ENCODE data around the gene HEPH.
"Not testable (repeated sequence)": the region's sequence is repeated elsewhere in the genome, so short reads cannot be mapped to it uniquely, and the experiment has no call there.

Gene HEPH

DNA sequence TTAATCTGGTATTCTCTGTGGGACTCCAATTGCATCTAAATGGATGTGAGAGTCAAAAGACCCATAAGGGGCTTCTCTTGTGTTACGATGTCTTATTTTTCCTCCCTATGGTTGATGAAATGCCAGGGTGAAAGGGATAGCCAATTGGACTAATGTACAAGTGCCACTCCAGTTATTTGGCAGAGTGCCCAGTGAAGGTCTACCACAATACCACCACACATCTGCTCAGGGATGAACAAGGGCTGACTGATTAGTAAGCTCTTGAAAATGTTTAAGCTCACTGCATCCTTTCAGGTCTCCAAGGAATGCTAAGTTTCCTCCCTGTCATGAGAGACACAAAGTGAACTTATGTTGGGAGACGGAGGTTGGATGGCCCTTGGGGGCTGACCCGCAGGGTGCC, 57.8 kb downstream of the HEPH start:
- in situ Hi-C loops (cut with HindIII; ENCODE audit: low sequenced_read_pairs): no loop called here

DNA sequence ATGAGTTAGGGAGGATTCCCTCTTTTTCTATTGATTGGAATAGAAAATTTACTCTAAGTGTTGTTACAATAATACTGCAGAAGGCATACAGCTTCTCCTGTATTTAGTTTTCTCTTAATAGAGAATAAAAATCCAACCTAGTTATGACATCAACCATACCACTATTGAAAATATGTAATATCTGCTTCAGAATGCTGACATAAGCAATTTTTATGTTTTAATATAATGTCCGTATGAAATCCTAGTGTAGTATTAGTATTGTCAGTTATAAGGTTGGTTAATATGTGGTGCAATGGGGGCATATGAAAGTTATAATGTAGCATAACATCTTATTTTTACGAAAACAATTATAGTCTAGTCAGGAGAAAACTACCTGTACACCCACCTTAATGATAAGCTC, 68.2 kb downstream of the HEPH start:
- in situ Hi-C loops (cut with HindIII; ENCODE audit: low sequenced_read_pairs): no loop called here

DNA sequence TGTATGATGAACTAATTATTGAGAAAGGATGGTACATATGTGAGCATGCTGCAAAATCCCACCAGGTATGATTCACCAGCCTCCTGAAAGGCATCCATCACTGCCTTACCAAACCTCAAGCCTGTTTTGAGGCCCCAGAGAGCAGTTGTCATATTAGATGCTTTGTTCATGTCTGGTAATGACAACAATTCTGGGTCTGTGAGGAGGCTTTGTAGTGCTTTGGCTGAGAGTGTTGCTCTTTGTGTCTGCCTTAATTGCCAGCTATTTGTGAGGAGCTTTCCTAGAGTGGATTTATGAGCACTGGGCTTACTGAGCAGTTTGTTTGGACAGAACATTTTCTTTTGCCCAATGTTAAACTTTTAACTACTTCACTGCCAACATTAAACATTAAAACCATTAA, 69.2 kb downstream of the HEPH start:
- in situ Hi-C loops (cut with HindIII; ENCODE audit: low sequenced_read_pairs): no loop called here

DNA sequence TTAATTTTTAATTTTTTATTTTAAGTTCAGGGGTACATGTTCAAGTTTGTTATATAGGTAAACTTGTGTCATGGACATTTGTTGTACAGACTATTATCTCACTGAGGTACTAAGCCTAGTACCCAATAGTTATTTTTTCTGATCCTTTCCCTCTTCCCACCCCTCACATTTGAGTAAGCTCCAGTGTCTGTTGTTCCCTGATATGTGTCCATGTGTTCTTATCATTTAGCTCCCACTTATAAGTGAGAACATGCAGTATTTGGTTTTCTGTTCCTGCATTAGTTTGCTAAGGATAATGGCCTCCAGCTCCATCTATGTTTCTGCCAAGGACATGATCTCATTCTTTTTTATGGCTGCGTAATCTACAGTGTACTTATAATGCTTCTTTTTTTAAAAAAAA, 69.9 kb downstream of the HEPH start:
- in situ Hi-C loops (cut with HindIII; ENCODE audit: low sequenced_read_pairs): not testable (repeated sequence)

DNA sequence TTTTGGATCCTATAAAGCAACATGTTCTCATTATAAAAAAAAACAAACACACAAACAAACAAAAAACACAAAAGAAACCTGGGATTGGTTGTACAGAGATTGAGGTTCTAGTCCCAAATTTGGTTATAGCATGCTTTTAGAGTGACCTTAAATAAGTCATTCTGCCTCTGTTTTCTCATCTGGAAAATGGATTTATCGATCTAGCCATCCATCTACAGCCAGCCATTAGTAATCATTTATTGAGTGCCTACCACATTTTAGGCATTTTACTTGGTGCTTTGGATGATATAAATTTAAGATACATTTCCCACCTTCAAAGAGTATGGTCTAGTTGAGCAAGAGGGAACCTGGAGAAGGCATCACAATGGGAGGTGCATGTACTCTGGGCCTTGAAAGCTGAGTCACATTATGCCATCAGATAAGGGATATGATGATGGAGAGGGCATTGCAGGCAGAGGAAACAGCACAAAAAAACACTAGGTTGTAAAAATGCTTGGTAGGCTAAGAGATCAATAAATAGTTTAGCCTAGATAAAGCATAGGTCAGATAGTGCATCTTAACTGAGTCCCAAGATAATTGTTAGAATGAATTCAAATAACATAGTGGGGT, 91.4 kb downstream of the HEPH start:
- in situ Hi-C loops (cut with HindIII; ENCODE audit: low sequenced_read_pairs): no loop called here

DNA sequence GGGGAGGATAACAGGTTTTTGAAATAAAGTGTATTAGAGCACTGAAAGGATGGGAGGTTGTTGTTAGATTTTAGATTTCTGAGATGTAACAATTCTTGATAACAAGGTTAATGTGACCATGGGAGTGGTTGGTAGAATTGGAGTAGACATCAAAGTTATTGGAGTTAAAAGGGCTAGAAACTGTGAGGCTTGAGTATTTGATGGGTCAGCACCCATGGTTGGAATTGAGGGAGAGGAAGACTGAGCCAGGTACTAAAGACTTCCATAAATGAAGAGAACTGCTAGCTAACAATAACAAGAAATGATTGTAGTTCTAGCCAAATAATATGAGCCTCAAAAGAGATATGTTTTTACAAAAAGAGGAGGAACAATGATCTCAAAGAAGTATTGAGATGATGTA, 98.8 kb downstream of the HEPH start:
- in situ Hi-C loops (cut with HindIII; ENCODE audit: low sequenced_read_pairs): no loop called here

Data from endothelial cell of hepatic sinusoid (primary cell).